Vagina (tissue), 2 donors: ENCODE results near the gene PER2. TPM values are rescaled to one million over a fixed set of nuclear protein-coding genes. Genes with fewer than 3 reads are reported as not detected.

Source experiments
- DNase-seq, 2 donors: peaks; one replicate each; pipeline ENCODE4 v3.0.0-alpha.2; 2017; ENCODE audit errors: extremely low spot score in 2 of 2
- H3K27ac ChIP-seq: fragments of 200-600 bp; sonication (generic); one replicate; pipeline ENCODE4 v1.5.1; 2019
- H3K27me3 ChIP-seq: fragments of 200-600 bp; sonication (generic); one replicate; pipeline ENCODE4 v1.5.1; 2019
- H3K36me3 ChIP-seq, 2 donors: fragments of 200-600 bp; sonication (generic); one replicate each; pipeline ENCODE4 v1.5.1; 2017 to 2019
- H3K4me1 ChIP-seq: fragments of 200-600 bp; sonication (generic); one replicate; pipeline ENCODE4 v1.5.1; 2019
- H3K4me3 ChIP-seq, 2 donors: fragments of 200-600 bp; sonication (generic); 1 replicate in 1 of 2; 2 replicates in 1 of 2; pipeline ENCODE4 v1.5.1; 2016 to 2019
- H3K9me3 ChIP-seq: fragments of 200-600 bp; sonication (generic); one replicate; pipeline ENCODE4 v1.5.1; 2019
- POLR2A ChIP-seq, 2 donors: fragments of 450-650 bp; IDR thresholded peaks; one replicate each; pipeline ENCODE4 v1.6.1; 2017; ENCODE audit warnings: antibody characterized with exemption in 2 of 2, mild to moderate bottlenecking in 2 of 2, moderate library complexity in 2 of 2
- POLR2AphosphoS5 ChIP-seq, 2 donors: sonication (generic); formaldehyde crosslinking; IDR thresholded peaks; one replicate each; pipeline ENCODE4 v1.9.0; 2017; ENCODE audit warnings: antibody characterized with exemption in 2 of 2, mild to moderate bottlenecking in 2 of 2, low read depth in 1 of 2; ENCODE audit not compliant: insufficient read depth in 1 of 2
- intact Hi-C: fragments of 100-400 bp; cut with DNase I; formaldehyde crosslinking; loops from one replicate; pipeline ENCODE4 v1.15.1; 2023
- total RNA-seq: library from RNA; depleted of rRNA; stranded (reverse); fragments of >200 nt; gene quantifications from one replicate; pipeline ENCODE4 v1.2.3, GENCODE V29; 2016
- TF ChIP-seq, protein P1 (sequence below), 3 experiments: fragments of 450-650 bp in 2 of 3; fragments of 200-600 bp in 1 of 3; sonication (generic) in 1 of 3; IDR thresholded peaks; one replicate each; pipeline ENCODE4 v1.5.1; 2017 to 2019; ENCODE audit warnings: antibody characterized with exemption in 3 of 3, mild to moderate bottlenecking in 2 of 3, moderate library complexity in 2 of 3

The PER2 gene
- total RNA-seq, 1 donor from 2014 or later, result 21.1 TPM

DNA sequence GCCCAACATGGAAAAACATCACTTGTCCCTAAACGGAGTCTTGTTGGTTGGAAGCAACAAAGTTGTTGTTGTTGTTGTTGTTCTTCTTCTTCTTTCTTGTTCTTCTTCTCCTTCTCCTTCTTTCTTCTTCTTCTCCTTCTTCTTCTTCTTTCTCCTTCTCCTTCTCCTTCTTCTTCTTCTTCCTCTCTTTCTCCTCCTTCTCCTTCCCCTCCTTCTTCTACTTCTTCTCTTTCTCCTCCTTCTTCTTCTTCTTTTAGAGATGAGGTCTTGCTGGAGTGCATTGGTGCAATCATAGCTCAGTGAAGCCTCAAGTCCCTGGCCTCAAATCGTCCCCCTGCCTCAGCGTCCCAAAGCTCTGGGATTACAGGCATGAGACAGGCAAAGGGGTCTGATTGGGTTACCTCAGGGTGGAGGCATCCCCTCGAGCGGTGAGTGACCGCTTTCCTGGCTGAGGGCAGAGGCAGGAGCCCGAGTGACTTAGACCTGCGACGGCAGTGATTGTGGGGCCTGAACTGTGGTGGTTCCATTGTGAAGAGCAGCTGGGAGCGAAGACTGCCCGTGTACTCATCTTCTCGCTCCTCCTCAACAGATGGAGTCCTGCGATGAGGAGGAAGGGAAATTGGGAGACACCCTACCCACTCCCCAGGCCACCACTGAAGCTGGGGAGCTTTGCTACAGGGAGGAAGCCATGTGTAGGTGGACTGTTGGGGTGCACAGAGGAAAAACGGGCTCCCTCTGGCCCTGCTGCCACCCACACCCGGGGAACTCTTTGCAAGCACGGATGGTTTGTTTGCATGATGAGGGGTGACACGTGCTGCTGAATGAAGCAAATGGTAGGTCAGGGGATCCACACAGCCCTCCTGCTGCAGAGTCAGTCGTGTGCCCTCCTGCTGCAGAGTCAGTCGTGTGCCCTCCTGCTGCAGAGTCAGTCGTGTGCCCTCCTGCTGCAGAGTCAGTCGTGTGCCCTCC, 7.0 kb upstream of the PER2 start:
- no peak overlapping the region for H3K27ac ChIP-seq
- H3K4me1 ChIP-seq, result peaks cover 20% of the 10 kb centered on the region
- intact Hi-C loops, result no loop called here
- H3K4me3 ChIP-seq, result no peak overlapping the region
- H3K9me3 ChIP-seq, result no peaks in the 10 kb centered on the region
- no peaks in the 10 kb centered on the region for H3K27me3 ChIP-seq
- no peaks in the 10 kb centered on the region for H3K36me3 ChIP-seq
- no peak for DNase-seq
- TF ChIP-seq POLR2AphosphoS5 (IDR thresholded peaks at IDR 0.05; ENCODE audit: insufficient read depth in 1 of 2, low read depth in 1 of 2), result no peak
- TF ChIP-seq, protein P1, sequence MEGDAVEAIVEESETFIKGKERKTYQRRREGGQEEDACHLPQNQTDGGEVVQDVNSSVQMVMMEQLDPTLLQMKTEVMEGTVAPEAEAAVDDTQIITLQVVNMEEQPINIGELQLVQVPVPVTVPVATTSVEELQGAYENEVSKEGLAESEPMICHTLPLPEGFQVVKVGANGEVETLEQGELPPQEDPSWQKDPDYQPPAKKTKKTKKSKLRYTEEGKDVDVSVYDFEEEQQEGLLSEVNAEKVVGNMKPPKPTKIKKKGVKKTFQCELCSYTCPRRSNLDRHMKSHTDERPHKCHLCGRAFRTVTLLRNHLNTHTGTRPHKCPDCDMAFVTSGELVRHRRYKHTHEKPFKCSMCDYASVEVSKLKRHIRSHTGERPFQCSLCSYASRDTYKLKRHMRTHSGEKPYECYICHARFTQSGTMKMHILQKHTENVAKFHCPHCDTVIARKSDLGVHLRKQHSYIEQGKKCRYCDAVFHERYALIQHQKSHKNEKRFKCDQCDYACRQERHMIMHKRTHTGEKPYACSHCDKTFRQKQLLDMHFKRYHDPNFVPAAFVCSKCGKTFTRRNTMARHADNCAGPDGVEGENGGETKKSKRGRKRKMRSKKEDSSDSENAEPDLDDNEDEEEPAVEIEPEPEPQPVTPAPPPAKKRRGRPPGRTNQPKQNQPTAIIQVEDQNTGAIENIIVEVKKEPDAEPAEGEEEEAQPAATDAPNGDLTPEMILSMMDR (IDR thresholded peaks at IDR 0.05), result no peak
- TF ChIP-seq POLR2A (IDR thresholded peaks at IDR 0.05), result no peak

DNA sequence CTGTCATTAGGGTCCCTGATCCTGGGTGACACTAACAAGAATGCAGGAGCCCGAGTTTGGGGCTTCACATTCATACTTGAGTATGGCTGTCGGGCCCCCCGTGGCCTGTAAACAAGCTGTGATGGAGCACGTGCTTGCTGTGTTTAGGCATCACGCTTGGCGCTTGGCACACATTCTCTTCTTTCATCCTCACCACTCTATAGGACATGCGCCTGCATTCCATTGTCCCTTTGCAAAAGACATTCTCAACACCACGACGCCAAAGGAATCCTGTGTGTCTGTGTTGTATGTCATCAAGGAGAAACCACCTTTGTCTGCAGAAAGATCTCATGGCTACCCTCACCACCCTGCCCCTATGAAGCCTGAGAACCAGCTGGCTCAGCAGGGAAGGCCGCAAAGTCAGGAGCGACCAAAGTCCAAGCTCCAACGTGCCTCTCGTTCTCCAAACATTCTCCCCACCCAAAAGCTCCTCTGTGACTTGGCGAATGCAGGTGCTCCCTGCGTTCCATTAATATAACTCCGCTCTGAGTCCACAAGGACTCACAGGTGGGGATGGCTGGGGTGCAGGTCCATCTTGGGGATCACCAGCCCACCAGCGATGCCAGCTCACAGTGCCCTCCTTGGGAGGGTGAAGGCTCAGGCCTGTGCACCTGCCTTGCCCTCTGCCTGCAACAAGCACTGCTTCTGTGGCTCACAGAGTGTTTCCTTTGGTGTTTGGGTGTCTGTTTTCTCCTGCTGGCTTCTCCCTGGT, 6.2 kb upstream of the PER2 start:
- DNase-seq, result no peak
- H3K4me1 ChIP-seq, result peaks cover 20% of the 10 kb centered on the region
- no peaks in the 10 kb centered on the region for H3K9me3 ChIP-seq
- intact Hi-C loops, result no loop called here
- H3K27ac ChIP-seq, result no peak overlapping the region
- H3K4me3 ChIP-seq, result no peak overlapping the region
- no peaks in the 10 kb centered on the region for H3K36me3 ChIP-seq
- TF ChIP-seq POLR2AphosphoS5 (IDR thresholded peaks at IDR 0.05; ENCODE audit: insufficient read depth in 1 of 2, low read depth in 1 of 2) (no peak), POLR2A (IDR thresholded peaks at IDR 0.05) (no peak)
- no peaks in the 10 kb centered on the region for H3K27me3 ChIP-seq

DNA sequence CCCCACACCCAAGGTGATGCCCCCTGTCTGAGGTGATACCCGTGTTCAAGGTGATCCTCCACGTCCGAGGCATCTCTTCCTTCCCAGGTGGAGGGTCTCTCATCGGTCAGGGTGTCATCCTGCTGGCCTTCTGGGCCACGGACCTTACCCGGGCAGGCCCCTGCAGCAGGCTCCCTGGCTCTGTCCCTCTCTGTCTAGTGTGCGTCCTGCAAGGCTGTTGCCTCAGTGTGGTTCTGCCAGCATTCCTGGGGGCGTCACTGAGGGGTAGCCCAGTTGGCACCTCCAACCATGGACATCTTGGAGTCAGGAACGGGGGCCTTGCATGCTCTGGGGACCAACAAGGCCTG, 5.6 kb upstream of the PER2 start:
- DNase-seq, result no peak
- TF ChIP-seq POLR2A (IDR thresholded peaks at IDR 0.05) (no peak), POLR2AphosphoS5 (IDR thresholded peaks at IDR 0.05; ENCODE audit: insufficient read depth in 1 of 2, low read depth in 1 of 2) (no peak)
- TF ChIP-seq, protein P1 (IDR thresholded peaks at IDR 0.05), result no peak
- H3K4me1 ChIP-seq, result peaks cover 23% of the 10 kb centered on the region

DNA sequence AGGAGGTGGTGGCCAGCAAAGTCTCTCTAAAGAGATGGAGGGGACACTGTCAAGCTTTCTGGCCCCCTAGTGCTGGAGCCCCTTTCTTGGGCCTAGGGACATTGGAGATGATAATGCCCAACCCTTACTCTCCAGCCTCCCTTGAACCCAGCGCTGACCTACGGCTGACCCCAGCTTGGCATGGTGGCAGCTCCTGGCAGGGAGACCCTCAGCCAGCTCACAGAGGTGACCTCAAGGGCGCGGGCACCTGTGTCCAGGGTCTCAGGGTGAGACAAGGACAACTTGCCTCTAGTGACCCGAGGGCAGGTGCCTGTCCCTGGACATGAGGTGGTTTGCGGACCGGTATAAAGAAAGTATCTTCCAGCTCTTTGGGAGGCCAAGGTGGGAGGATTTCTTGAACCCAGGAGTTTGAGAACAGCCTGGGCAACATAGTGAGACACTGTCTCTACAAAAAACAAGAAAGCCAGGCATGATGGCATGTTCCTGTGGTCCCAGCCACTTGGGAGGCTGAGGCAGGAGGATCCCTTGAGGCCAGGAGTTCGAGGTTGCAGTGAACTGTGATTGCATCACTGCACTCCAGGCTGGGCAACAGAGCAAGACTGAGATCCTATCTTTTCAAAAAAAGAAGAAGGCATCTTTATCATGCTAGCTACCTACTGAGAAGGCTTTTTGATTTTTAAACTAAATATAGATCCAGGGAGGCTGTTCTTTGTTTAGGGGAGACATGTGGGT, 3.3 kb upstream of the PER2 start:
- Histone ChIP-seq H3K9me3 (no peaks in the 10 kb centered on the region), H3K27ac (no peak overlapping the region), H3K27me3 (no peaks in the 10 kb centered on the region), H3K4me3 (no peak overlapping the region), H3K36me3 (no peaks in the 10 kb centered on the region), H3K4me1 (peaks cover 38% of the 10 kb centered on the region)
- TF ChIP-seq POLR2A (IDR thresholded peaks at IDR 0.05) (no peak), POLR2AphosphoS5 (IDR thresholded peaks at IDR 0.05; ENCODE audit: insufficient read depth in 1 of 2, low read depth in 1 of 2) (no peak)
- TF ChIP-seq, protein P1 (IDR thresholded peaks at IDR 0.05), result no peak
- intact Hi-C loops, result no loop called here
- no peak for DNase-seq

More for the DNA sequence above, 5.6 kb upstream of the PER2 start:
- Histone ChIP-seq H3K27ac (no peak overlapping the region), H3K9me3 (no peaks in the 10 kb centered on the region), H3K27me3 (no peaks in the 10 kb centered on the region), H3K4me3 (no peak overlapping the region), H3K36me3 (no peaks in the 10 kb centered on the region)
- intact Hi-C loops, result no loop called here
